ENCODE measurements around the gene NACC1.

NACC1 gene

DNA sequence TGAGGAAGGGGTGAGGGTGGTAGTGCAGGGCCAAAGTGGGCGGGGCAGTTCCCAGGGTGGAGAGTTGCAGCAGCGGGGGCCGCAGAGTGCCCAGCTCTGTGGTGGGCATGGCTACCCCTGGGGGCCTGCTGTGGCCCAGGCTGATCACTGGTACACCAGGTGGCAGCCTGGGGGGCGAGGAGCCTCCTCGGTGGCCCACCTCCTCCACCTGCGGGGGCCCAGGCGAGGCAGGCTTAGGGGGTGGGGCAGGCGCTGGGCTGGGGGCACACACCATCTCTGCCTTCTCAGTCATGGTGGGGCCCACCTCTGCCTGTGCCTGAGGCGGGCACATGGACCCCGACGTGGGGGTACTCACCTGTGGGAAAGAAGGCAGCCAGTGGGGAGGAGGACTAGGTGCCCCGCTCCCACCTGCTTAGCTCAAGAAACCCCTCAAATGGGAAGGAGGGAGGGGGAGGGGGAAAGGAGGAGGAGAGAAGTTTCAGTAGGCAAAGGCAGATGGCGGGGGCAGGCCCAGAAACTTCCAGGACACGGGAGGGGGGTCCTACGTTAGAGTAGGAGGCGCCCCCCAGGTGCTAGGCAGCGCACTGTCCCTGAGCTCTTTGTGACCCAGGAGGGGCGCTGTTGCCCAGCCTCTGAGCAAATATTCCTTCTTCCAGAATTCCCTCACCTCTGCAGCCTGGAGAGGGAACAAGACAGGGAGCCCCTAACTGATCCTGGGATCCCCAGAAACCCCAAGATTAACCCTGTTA is 17.0 kb upstream of the NACC1 start:
- CTCF ChIA-PET, result interaction anchor here (0.7 to 1.3 kb wide), 3 partner anchors 49 to 133 kb away, joined by 3 to 4 read pairs (median 3); partner anchors contain the start of genes IER2 and STX10
- DNase-seq (ENCODE audit: extremely low spot score), result no peak
- POLR2A ChIA-PET, result interaction anchor here (1.1 to 1.2 kb wide), 2 partner anchors 17 to 62 kb away, joined by 3 to 4 read pairs; partner anchors contain the start of gene NACC1
- TF ChIP-seq LEF1 (IDR thresholded peaks at IDR 0.05; ENCODE audit: borderline replicate concordance), result no peak
- TF ChIP-seq FOXK2 (IDR thresholded peaks at IDR 0.05), result no peak
- TF ChIP-seq L3MBTL2 (conservative IDR thresholded peaks at IDR 0.05), result no peak
- no peak for TF ChIP-seq TARDBP (IDR thresholded peaks at IDR 0.05)
- TF ChIP-seq CTBP1 (IDR thresholded peaks at IDR 0.05; ENCODE audit: borderline replicate concordance), result no peak
- TF ChIP-seq ARNT (IDR thresholded peaks at IDR 0.05), result no peak
- TF ChIP-seq ZNF384 (IDR thresholded peaks at IDR 0.05), result no peak
- no peak for TF ChIP-seq FOXA1 (IDR thresholded peaks at IDR 0.05)

DNA sequence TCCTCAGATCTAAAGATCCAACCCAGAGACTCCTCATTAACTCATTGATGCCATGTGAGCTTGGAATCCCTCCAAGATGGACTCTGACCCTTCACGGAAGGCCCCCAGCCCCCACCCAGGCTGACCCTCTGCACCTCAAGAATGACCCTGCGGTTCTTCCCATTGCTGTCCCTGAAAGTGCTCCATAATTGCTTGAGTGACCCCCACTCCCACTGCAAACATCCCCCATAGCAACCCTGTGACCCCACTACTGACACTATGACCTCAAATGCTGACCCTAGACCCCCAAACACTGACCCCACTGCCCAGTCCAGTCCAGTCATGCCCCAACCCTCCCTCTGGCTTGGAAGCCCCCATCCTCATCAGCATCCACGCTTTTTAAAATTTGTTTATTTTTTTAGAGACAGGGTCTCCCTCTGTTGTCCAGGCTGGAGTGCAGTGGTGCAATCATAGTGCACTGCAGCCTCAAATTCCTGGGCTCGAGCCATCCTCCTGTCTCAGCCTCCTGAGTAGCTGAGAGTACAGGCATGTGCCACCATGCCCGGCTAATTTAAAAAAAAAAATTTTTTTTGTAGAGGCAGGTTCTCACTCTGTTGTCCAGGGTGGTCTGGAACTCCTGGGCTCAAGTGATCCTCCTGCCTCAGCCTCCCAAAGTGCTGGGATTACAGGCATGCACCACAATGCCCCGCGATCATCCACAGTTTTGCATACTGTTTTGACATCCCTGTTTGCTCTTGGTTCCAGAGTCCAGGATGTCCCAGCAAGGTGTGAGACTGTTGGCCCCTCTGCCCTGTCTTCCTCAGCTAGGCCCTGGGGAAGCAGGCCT is 16.3 kb upstream of the NACC1 start:
- TF ChIP-seq BHLHE40 (IDR thresholded peaks at IDR 0.05; ENCODE audit: borderline replicate concordance) (no peak), TARDBP (IDR thresholded peaks at IDR 0.05) (no peak), FOXA1 (IDR thresholded peaks at IDR 0.05) (no peak), SUZ12 (IDR thresholded peaks at IDR 0.05) (no peak), LEF1 (IDR thresholded peaks at IDR 0.05; ENCODE audit: borderline replicate concordance) (no peak), SP1 (IDR thresholded peaks at IDR 0.05) (no peak), NFRKB (IDR thresholded peaks at IDR 0.05) (no peak), FOXM1 (IDR thresholded peaks at IDR 0.05; ENCODE audit: borderline replicate concordance) (no peak), ZNF384 (IDR thresholded peaks at IDR 0.05) (no peak), HDGF (IDR thresholded peaks at IDR 0.05; ENCODE audit: borderline replicate concordance) (no peak), ARNT (IDR thresholded peaks at IDR 0.05) (no peak), ELF4 (IDR thresholded peaks at IDR 0.05) (no peak), PKNOX1 (IDR thresholded peaks at IDR 0.05) (no peak), CTBP1 (IDR thresholded peaks at IDR 0.05; ENCODE audit: borderline replicate concordance) (no peak), FOXK2 (IDR thresholded peaks at IDR 0.05) (no peak), L3MBTL2 (conservative IDR thresholded peaks at IDR 0.05) (no peak)
- DNase-seq (ENCODE audit: extremely low spot score), result no peak
- POLR2A ChIA-PET, result interaction anchor here (1.1 to 1.2 kb wide), 2 partner anchors 16 to 61 kb away, joined by 3 to 4 read pairs; partner anchors contain the start of gene NACC1
- CTCF ChIA-PET, result interaction anchor here (0.7 to 1.3 kb wide), 3 partner anchors 48 to 134 kb away, joined by 3 to 4 read pairs (median 3); partner anchors contain the start of genes IER2 and STX10

- TF ChIP-seq ARNT (IDR thresholded peaks at IDR 0.05), result no peak
- TF ChIP-seq FOXM1 (IDR thresholded peaks at IDR 0.05; ENCODE audit: borderline replicate concordance), result no peak
- no peak for TF ChIP-seq LEF1 (IDR thresholded peaks at IDR 0.05; ENCODE audit: borderline replicate concordance)
- TF ChIP-seq SP1 (IDR thresholded peaks at IDR 0.05), result no peak
- TF ChIP-seq NFRKB (IDR thresholded peaks at IDR 0.05), result no peak
- TF ChIP-seq CTBP1 (IDR thresholded peaks at IDR 0.05; ENCODE audit: borderline replicate concordance), result no peak
- TF ChIP-seq ZNF384 (IDR thresholded peaks at IDR 0.05), result no peak
- TF ChIP-seq FOXK2 (IDR thresholded peaks at IDR 0.05), result no peak
- no peak for TF ChIP-seq FOXA1 (IDR thresholded peaks at IDR 0.05)
- no peak for TF ChIP-seq SUZ12 (IDR thresholded peaks at IDR 0.05)
- no peak for TF ChIP-seq BHLHE40 (IDR thresholded peaks at IDR 0.05; ENCODE audit: borderline replicate concordance)
- CTCF ChIA-PET, result no interaction called here
- POLR2A ChIA-PET, result no interaction called here
- no peak for DNase-seq (ENCODE audit: extremely low spot score)
Measured at GRCh38 chr19:13102416-13102665, 15.7 kb upstream of the NACC1 start.

DNA sequence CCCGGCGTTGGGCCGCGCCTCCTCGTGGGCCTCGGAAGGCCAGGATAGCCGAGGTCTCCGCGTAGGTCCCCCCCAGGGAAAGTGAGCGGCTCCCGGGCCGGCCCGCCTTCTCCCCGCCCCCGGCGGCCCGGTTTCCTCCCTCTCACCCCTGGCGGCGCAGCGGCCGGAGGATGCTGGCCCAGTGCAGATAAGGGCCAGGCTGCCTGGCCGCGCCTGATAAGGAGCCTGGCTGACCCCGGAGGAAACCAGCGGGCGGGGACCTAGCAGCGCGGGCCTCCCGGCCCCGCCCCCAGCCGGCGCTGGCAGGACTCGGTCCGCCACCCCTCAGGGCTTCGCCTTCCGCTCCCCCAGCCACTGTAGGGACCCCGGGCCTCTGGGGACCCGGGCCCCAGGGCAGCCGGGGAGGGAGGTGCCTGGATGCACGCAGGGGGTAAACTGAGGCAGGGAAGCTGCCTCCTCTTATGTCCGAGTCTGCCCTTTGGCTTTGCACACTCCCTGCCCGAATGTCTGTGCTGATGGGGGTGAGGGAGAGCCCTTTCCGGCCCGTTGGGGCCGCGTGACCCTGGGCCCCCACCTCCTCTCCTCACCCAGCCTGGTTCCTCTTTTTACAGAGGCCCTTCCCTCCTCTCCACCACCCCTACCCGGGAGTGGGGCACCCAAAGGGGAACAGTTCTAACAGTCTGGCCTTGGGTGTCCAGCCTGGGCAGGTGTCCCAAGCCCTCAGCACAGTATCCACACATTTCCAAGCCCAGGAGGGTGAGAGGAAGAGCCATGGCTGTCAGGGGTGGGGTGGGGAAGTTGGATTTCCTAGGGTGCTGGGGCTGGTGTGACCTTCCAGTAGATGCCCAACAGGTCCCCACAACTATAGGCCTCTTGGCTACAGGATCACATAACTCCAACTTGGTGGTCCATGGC is 15.1 kb upstream of the NACC1 start, which contains the start of gene LYL1:
LYL1 (minus strand) TSS at position 193 of the 915 bp plus-strand sequence. CDS start 1,687 bp downstream, outside the sequence.
- TF ChIP-seq BHLHE40 (IDR thresholded peaks at IDR 0.05; ENCODE audit: borderline replicate concordance) (no peak), SUZ12 (IDR thresholded peaks at IDR 0.05) (no peak), NFRKB (IDR thresholded peaks at IDR 0.05) (no peak), FOXA1 (IDR thresholded peaks at IDR 0.05) (no peak), CTBP1 (IDR thresholded peaks at IDR 0.05; ENCODE audit: borderline replicate concordance) (no peak), ZNF384 (IDR thresholded peaks at IDR 0.05) (no peak), PKNOX1 (IDR thresholded peaks at IDR 0.05) (no peak), LEF1 (IDR thresholded peaks at IDR 0.05; ENCODE audit: borderline replicate concordance) (no peak), ELF4 (IDR thresholded peaks at IDR 0.05) (no peak)
- POLR2A ChIA-PET, result no interaction called here
- DNase-seq (ENCODE audit: extremely low spot score), result no peak
- CTCF ChIA-PET, result interaction anchor here (1.5 kb wide), 1 partner anchor 138 kb away, joined by 4 read pairs; no protein-coding TSS in a partner anchor

DNA sequence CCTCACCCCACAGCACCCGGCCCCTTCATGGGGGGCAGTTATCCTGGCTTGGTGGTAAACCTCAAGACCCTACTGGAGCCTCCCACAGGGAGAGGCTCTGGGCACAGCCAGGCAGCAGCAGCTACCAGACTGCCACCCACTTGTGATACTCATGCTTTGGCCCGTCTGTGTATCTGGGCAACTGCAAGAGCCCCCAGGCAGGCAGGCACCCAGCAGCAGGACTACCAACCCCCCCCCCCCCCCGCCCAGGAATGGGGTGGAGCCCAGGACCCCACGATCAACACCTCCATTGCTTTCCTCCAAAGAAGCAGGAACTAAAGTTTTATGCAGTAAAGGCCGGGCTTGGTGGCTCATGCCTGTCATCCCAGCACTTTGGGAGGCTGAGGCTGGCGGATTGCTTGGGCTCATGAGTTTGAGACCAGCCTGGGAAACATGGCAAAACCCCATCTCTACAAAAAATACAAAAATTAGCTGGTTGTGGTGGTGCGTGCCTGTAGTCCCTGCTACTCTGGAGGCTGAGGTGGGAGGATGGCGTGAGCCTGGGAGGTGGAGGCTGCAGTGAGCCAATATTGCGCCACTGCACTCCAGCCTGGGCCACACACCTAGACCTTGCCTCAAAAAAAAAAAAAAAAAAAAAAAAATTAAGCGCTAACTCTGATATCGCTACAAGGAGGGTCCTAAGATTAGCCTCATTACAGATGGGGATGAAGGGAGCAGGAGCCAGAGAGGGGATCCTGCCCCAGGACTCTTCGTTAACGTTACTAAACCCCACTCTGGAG is 14.3 kb upstream of the NACC1 start:
- ChIA-PET CTCF (interaction anchor here (1.1 to 1.6 kb wide), 3 partner anchors 124 to 139 kb away, joined by 3 to 5 read pairs (median 4); no protein-coding TSS in a partner anchor), POLR2A (no interaction called here)
- no peak for DNase-seq (ENCODE audit: extremely low spot score)
- TF ChIP-seq SUZ12 (IDR thresholded peaks at IDR 0.05), result no peak
- no peak for TF ChIP-seq SP1 (IDR thresholded peaks at IDR 0.05)
- TF ChIP-seq HDGF (IDR thresholded peaks at IDR 0.05; ENCODE audit: borderline replicate concordance), result no peak
- TF ChIP-seq LEF1 (IDR thresholded peaks at IDR 0.05; ENCODE audit: borderline replicate concordance), result no peak
- TF ChIP-seq TARDBP (IDR thresholded peaks at IDR 0.05), result no peak
- TF ChIP-seq FOXK2 (IDR thresholded peaks at IDR 0.05), result no peak
- TF ChIP-seq FOXM1 (IDR thresholded peaks at IDR 0.05; ENCODE audit: borderline replicate concordance), result no peak

All from HEK293T (cell line).